VCaP (cell line): ENCODE results near the gene ZFHX3.

Source experiments
- H3K27ac ChIP-seq: fragments of 450-650 bp; 2 replicates; pipeline ENCODE4 v1.5.1; 2017
- CTCF ChIP-seq: fragments of 450-650 bp; conservative IDR thresholded peaks from 2 replicates; pipeline ENCODE4 v1.5.1; 2017; ENCODE audit warnings: mild to moderate bottlenecking, moderate library complexity

The ZFHX3 gene

GRCh38 chr16:72961115-72961832 is 86.7 kb downstream of the ZFHX3 start:
- H3K27ac ChIP-seq, result no peak overlapping the region

DNA sequence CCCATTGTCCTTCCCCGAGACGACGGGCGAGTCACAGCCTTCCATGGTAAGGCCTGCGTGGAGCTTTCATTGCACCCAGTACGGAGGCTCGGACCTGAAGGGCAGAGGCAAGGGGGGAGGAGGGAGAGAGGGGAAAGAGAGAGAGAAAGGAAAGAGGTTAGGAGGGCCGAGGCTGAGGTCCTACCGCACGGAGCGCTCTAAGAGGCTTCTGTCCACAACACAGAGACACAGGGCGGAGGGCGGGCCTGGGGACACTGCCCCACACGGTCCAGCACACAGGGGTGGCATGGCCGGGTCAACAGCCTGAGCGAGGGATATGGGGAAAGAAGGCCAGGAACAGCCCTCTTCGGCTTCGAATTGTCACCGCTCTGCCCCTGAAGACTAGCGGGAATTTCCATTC is 87.8 kb downstream of the ZFHX3 start:
- TF ChIP-seq CTCF, result no peak
- no peak overlapping the region for H3K27ac ChIP-seq

More at GRCh38 chr16:72961115-72961832, 86.7 kb downstream of the ZFHX3 start:
- no peak for TF ChIP-seq CTCF

GRCh38 chr16:72959301-72959996 is 88.5 kb downstream of the ZFHX3 start:
- no peak overlapping the region for H3K27ac ChIP-seq
- no peak for TF ChIP-seq CTCF

DNA sequence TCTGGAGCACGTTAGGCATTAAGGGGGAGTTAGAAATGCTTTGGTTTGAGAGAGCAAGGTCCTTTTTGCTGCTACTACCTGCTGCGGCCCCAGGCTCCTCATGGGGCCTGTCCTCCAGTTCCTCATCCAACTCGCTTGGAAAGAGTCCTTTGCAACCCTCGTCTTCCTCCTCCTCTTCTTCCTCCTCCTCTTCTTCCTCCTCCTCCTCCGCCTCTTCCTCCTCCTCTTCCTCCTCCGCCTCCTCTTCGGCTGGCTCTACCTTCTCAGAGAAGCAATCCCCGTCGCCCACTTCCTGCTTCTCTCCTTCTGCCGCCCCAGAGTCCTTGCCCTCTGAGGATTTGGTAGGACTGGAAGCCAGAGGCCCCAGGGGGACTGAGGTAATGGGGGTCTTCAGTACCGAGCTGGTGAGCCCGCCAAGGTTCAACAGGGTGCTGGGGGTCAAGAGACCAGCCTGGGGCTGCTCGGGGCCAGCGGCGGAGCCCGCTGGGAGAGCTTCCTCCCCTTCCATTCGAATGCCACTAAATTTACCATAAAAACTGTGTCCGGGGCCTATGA is 89.3 kb downstream of the ZFHX3 start:
- no peak overlapping the region for H3K27ac ChIP-seq
- TF ChIP-seq CTCF, result no peak

DNA sequence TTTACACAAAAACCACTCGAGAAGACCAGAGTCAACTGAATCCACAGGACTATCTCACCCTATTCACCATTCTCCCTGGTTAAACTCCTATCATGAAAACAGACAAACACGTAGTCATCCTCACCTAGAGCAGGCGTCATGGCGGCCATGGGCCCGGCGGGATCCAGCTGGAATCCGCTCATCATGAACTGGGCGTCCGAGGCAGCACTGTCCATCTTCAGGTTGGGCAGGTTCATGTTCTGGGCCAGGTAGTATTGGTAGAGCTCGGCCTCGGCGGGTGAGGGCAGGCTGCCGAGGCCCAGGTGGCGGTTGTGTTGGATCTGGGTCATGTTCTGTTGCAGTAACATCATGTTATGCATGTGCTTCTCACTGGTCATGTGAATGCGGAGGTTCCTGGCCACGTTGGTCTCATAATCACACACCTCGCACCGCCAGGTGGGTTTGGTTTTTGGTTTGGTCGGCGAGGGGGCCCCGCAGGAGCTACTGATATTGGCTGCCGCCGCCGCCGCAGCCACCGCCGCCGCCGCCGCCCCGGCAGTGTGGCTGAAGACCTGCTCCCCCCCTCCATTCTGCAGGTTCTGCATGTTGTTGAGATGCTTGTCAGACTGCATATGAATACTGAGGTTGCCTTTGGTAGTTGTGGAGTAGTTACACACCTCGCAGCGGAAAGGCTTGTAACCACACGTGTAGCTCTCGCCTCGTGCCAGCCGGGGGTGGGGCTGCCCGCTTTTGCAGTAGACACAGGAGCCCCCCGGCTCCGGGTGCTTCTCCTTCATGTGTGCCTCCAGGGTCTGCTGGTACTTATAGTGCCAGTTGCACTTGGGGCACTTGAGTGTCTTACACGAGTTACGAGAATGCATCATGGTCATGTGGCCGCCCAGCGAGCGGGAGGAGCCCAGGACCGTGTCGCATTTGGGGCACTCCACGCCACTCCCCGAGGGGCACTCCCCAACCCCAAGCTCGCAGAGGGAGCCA is 90.3 kb downstream of the ZFHX3 start:
- H3K27ac ChIP-seq, result no peak overlapping the region
- no peak for TF ChIP-seq CTCF

GRCh38 chr16:72956124-72957064 is 91.5 kb downstream of the ZFHX3 start:
- TF ChIP-seq CTCF, result no peak
- no peak overlapping the region for H3K27ac ChIP-seq
